ENCODE results near the gene CC2D2B.

DNA sequence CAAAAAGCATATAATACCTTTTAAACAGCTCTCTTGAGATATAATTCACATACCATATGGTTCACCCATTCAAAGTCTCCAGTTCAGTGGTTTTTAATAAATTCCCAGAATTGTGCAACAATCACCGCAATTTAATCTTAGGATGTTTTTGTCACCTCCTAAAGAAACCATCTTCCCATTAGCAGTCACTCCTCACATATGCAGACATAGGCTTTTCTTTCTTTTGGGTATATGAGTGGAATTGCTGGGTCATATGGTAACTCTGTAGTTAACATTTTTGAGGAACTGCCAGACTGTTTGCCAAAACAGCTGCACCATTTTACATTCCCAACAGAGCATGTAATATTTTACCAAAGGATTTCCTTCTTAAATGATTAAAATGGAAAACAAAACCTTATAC lies 57.0 kb downstream of the CC2D2B start:
- TF ChIP-seq, protein P1, sequence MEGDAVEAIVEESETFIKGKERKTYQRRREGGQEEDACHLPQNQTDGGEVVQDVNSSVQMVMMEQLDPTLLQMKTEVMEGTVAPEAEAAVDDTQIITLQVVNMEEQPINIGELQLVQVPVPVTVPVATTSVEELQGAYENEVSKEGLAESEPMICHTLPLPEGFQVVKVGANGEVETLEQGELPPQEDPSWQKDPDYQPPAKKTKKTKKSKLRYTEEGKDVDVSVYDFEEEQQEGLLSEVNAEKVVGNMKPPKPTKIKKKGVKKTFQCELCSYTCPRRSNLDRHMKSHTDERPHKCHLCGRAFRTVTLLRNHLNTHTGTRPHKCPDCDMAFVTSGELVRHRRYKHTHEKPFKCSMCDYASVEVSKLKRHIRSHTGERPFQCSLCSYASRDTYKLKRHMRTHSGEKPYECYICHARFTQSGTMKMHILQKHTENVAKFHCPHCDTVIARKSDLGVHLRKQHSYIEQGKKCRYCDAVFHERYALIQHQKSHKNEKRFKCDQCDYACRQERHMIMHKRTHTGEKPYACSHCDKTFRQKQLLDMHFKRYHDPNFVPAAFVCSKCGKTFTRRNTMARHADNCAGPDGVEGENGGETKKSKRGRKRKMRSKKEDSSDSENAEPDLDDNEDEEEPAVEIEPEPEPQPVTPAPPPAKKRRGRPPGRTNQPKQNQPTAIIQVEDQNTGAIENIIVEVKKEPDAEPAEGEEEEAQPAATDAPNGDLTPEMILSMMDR (conservative IDR thresholded peaks at IDR 0.05; ENCODE audit: low read depth, low read length): no peak
- no peak for TF ChIP-seq EZH2 (IDR thresholded peaks at IDR 0.05; ENCODE audit: borderline replicate concordance, low read depth, low read length, poor library complexity, severe bottlenecking)
